ENCODE data around the gene SH2D5.

SH2D5 gene

DNA sequence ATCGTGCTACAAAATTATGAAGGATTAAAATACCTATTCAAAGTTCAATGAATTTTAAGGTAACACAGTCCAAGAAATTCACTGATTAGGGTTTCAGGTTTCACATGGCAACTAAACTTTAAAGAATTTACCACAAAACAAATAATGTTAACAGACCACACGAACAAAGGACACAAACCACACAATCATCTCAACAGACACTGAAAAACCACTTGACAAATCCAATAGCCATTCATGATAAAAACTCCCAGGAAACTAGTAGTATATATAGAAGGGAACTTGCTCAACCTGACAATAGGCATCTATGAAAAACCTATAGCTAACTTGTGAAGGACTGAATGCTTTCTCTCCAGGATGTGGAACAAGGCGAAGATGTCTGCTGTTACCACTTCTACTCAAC is 21.1 kb upstream of the SH2D5 start:
- TF ChIP-seq CTCF (IDR thresholded peaks at IDR 0.05): no peak

GRCh38 chr1:20751462-20751990 is 19.0 kb upstream of the SH2D5 start:
- TF ChIP-seq CTCF (IDR thresholded peaks at IDR 0.05): no peak

DNA sequence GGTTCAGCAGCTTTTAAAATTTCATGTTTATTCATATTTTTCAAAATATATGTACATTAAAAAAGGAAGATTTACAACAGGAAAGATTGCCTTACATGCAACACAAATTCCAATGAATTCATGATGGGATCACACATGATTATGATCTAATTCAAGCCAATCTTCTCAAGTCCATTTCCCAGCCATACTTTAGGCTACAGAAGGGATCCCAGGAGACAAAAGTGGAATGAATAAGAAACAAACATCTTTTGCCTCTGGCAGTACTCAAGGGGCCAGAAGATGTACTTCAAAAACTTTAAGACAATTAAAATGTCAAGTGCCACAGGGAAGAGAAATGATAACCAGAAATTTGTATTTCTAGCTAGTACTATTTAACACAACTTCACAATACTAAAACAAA is 10.2 kb upstream of the SH2D5 start:
- no peak for TF ChIP-seq CTCF (IDR thresholded peaks at IDR 0.05)

GRCh38 chr1:20740781-20741180 is 8.3 kb upstream of the SH2D5 start:
- TF ChIP-seq CTCF (IDR thresholded peaks at IDR 0.05): no peak

DNA sequence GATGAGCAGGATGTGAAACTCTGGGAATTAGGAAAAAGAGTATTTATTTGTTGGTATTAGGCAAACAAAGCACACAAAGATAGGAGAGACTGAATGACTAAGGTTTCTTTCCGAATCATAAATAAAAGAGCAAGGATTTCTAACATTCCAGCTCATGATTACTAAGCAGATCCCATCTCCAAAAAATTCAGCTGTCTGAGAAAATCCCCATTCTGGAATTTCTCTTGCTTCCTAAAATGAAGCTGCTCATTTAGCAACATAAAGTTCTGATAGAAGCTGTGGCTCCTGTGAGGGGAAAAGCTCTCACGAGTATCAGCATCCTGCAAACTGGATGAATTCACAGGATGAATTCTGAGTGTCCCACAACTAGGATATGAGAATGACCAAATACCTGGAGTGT is 6.7 kb upstream of the SH2D5 start:
- no peak for TF ChIP-seq CTCF (IDR thresholded peaks at IDR 0.05)

DNA sequence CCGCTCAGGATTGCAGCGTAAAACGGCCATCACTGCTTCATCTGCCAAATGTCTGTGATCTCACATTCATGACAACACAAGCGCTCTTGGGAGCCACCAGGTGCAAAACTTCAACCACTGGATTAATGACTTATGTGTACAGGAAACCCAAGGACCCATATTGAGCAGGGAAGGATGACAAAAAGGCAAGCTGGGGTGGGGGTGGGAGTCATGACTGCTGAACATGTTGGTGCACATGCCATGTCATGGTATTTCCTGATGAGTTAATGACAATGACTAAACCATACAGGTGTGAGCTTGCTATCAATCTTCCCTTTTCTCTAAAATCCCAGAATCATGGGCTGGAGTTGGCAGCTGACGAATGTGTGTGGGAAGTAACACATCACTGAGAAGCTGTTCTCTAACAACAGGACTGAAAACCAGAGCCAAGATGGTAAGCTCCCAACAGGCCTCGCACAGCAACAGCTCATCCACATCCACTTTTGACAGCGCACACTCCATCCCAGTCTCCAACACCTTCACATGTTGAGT is 3.1 kb upstream of the SH2D5 start:
- TF ChIP-seq CTCF (IDR thresholded peaks at IDR 0.05): no peak

- no peak for TF ChIP-seq CTCF (IDR thresholded peaks at IDR 0.05)
Measured at GRCh38 chr1:20733360-20733975, 965 bp upstream of the SH2D5 start.
